Body of pancreas (tissue), 4 donors: ENCODE measurements around the gene GATA3.

Experiments used
- POLR2A ChIP-seq, 3 donors: fragments of 450-650 bp; IDR thresholded peaks; one replicate each; pipeline ENCODE4 v1.6.1; 2016; ENCODE audit warnings: antibody characterized with exemption in 3 of 3, mild to moderate bottlenecking in 2 of 3
- TF ChIP-seq, protein P1 (sequence below), 7 experiments: fragments of 450-650 bp in 4 of 7; fragments of 200-600 bp in 3 of 7; sonication (generic) in 3 of 7; IDR thresholded peaks; one replicate each; pipeline ENCODE4 v1.5.1; 2016 to 2019; ENCODE audit warnings: antibody characterized with exemption in 7 of 7

DNA sequence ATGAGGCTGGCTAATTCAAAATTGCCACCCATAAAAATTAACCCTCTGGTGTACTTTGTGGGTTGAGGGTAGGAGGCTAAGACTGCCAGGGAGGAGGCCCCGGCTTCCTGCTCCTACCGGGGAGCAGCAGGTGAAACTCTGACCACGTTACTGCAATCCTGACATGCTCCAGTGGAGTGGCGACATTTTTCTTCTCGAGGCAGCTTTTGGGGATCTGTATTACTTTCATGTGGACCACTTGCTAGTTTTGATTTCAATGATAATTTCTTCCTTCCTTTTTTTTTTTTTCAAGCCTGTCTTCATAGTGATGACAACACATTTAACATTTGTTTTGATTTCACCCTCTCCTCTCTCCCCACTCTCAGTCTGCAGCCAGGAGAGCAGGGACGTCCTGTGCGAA is 14.6 kb downstream of the GATA3 start:
- no peak for TF ChIP-seq POLR2A (IDR thresholded peaks at IDR 0.05)
- TF ChIP-seq, protein P1, sequence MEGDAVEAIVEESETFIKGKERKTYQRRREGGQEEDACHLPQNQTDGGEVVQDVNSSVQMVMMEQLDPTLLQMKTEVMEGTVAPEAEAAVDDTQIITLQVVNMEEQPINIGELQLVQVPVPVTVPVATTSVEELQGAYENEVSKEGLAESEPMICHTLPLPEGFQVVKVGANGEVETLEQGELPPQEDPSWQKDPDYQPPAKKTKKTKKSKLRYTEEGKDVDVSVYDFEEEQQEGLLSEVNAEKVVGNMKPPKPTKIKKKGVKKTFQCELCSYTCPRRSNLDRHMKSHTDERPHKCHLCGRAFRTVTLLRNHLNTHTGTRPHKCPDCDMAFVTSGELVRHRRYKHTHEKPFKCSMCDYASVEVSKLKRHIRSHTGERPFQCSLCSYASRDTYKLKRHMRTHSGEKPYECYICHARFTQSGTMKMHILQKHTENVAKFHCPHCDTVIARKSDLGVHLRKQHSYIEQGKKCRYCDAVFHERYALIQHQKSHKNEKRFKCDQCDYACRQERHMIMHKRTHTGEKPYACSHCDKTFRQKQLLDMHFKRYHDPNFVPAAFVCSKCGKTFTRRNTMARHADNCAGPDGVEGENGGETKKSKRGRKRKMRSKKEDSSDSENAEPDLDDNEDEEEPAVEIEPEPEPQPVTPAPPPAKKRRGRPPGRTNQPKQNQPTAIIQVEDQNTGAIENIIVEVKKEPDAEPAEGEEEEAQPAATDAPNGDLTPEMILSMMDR (IDR thresholded peaks at IDR 0.05): no peak
